T-cell (primary cell): ENCODE results near the gene MRPL20. TPM values are rescaled to one million over a fixed set of nuclear protein-coding genes. Genes with fewer than 3 reads are reported as not detected.
A peak's percentile ranks its signal among the peaks of the same experiment; 100 is the strongest.

ENCODE experiments used
- ATAC-seq, 4 experiments: fragments of 200-7000 bp in 3 of 4; fragments of 150-1000 bp in 1 of 4; cut with Tn5 transposase; replicated peaks in 1 of 4; 1 replicate in 3 of 4; 2 replicates in 1 of 4; pipeline ENCODE4 v1.10.0; 2021; ENCODE audit warnings: moderate library complexity in 3 of 4, mild to moderate bottlenecking in 2 of 4, moderate number of reproducible peaks in 1 of 4
- CTCF ChIA-PET, 2 donors: fragments of 300-600 bp; sonication (Branson Sonifier 250); formaldehyde crosslinking; loops; one replicate each; lab custom pipeline; 2022; ENCODE audit warnings: antibody characterized with exemption in 2 of 2; lab: Charles Lee
- POLR2A ChIA-PET, 2 donors: fragments of 300-600 bp; sonication (Branson Sonifier 250); formaldehyde crosslinking; loops; one replicate each; lab custom pipeline; 2022; ENCODE audit warnings: antibody characterized with exemption in 2 of 2; lab: Charles Lee
- DNase-seq, 35 experiments: peaks; one replicate each; pipeline versions ENCODE4 v3.0.0 to v3.0.0-alpha.2; 2013 to 2023
- H3K27ac ChIP-seq: one replicate; pipeline ENCODE4 v1.5.1; 2013; ENCODE audit warnings: low read length
- H3K27me3 ChIP-seq, 2 experiments: replicated peaks in 1 of 2; 1 replicate in 1 of 2; 2 replicates in 1 of 2; pipeline versions ENCODE4 v1.6.1 to v1.7.0; 2013; ENCODE audit warnings: low read length in 1 of 2, mixed read lengths in 1 of 2; ENCODE audit not compliant: control insufficient read depth in 2 of 2, insufficient read depth in 2 of 2; ENCODE audit errors: extremely low read depth in 1 of 2
- H3K36me3 ChIP-seq, 2 donors: 1 replicate in 1 of 2; 2 replicates in 1 of 2; pipeline versions ENCODE4 v1.6.1 to v1.7.0; 2013; ENCODE audit warnings: low read length in 1 of 2; ENCODE audit not compliant: control insufficient read depth in 2 of 2, insufficient read depth in 1 of 2; ENCODE audit errors: extremely low read depth in 1 of 2
- H3K4me1 ChIP-seq, 2 experiments: 1 replicate in 1 of 2; 2 replicates in 1 of 2; pipeline versions ENCODE4 v1.6.1 to v1.7.0; 2013; ENCODE audit warnings: low read length in 2 of 2, mixed read lengths in 1 of 2; ENCODE audit not compliant: insufficient read depth in 2 of 2, control insufficient read depth in 1 of 2; ENCODE audit errors: extremely low read depth in 1 of 2
- H3K4me3 ChIP-seq, 2 donors: 1 replicate in 1 of 2; 2 replicates in 1 of 2; pipeline versions ENCODE4 v1.5.1 to v1.7.0; 2013; ENCODE audit warnings: mild to moderate bottlenecking in 2 of 2, low read length in 1 of 2, moderate library complexity in 1 of 2; ENCODE audit not compliant: control insufficient read depth in 1 of 2; ENCODE audit errors: extremely low read depth in 1 of 2
- H3K9me3 ChIP-seq: 2 replicates; pipeline ENCODE4 v1.7.0; 2013
- H3K27ac Mint-ChIP-seq, 2 donors: one replicate each; pipeline ENCODE4 v1.8.0; 2020 to 2021; ENCODE audit warnings: mild to moderate bottlenecking in 2 of 2, mixed read lengths in 2 of 2
- H3K27me3 Mint-ChIP-seq, 2 donors: one replicate each; pipeline ENCODE4 v1.8.0; 2021 to 2022; ENCODE audit warnings: mixed read lengths in 2 of 2
- H3K36me3 Mint-ChIP-seq: one replicate; pipeline ENCODE4 v1.8.0; 2021; ENCODE audit warnings: mixed read lengths
- H3K4me1 Mint-ChIP-seq, 3 donors: one replicate each; pipeline ENCODE4 v1.8.0; 2020 to 2022; ENCODE audit warnings: mixed read lengths in 3 of 3, mild to moderate bottlenecking in 1 of 3
- H3K4me3 Mint-ChIP-seq, 3 donors: one replicate each; pipeline ENCODE4 v1.8.0; 2020 to 2022; ENCODE audit warnings: mild to moderate bottlenecking in 3 of 3, mixed read lengths in 3 of 3, moderate library complexity in 3 of 3
- H3K9me3 Mint-ChIP-seq, 3 donors: one replicate each; pipeline ENCODE4 v1.8.0; 2020 to 2022; ENCODE audit warnings: mixed read lengths in 3 of 3
- WGBS: methylation state at CpG from one replicate; pipeline ENCODE4 v1.1.5; 2013; ENCODE audit warnings: missing lambda C conversion rate; ENCODE audit not compliant: insufficient coverage; 5-methylcytosine and 5-hydroxymethylcytosine counted together
- total RNA-seq, 35 experiments: library from RNA in 6 of 35; stranded (reverse) in 6 of 35; fragments of 120-200 nt in 1 of 35; gene quantifications; one replicate each; pipeline versions ENCODE4 v1.2.1 to v1.2.4 and lab custom pipeline; 2013 to 2026

The MRPL20 gene
- total RNA-seq, 5 donors from 2014 or later (not counting 1 experiment from before 2014, with no cell fraction given): 106 to 123 (median 114) TPM

- ChIA-PET CTCF (interaction anchor here in 1 of 2 donors (0.7 to 1.2 kb wide), 4 partner anchors 9 to 27 kb away, joined by 3 to 8 read pairs (median 6); partner anchors contain the start of gene AURKAIP1), POLR2A (interaction anchor here in 1 of 2 donors (0.5 to 0.7 kb wide), 4 partner anchors 23 to 232 kb away, joined by 3 to 8 read pairs (median 4); partner anchors contain the start of genes AURKAIP1 and UBE2J2)
- peak overlapping the region; percentile 85 to 89 (median 86) for H3K4me3 Mint-ChIP-seq
- ATAC-seq (peak; percentile 4 to 7 (median 6)), DNase-seq (peak in 2 of 35 experiments; percentile 8 to 33)
- Histone ChIP-seq H3K4me3 (peak overlapping the region; percentile 82 to 92), H3K4me1 (peaks cover 22 to 41% of the 10 kb centered on the region in 2 experiments), H3K36me3 (peaks cover 24 to 58% of the 10 kb centered on the region in 2 donors), H3K9me3 (no peaks in the 10 kb centered on the region), H3K27me3 (no peaks in the 10 kb centered on the region), H3K27ac (peak overlapping the region; percentile 32)
- peaks cover 44 to 63% (median 51%) of the 10 kb centered on the region in 3 donors for H3K4me1 Mint-ChIP-seq
- H3K36me3 Mint-ChIP-seq: peaks cover 32% of the 10 kb centered on the region
- no peaks in the 10 kb centered on the region for H3K27me3 Mint-ChIP-seq
- under 1% methylated on average over 53 of the region's 54 CpGs for WGBS
- no peaks in the 10 kb centered on the region for H3K9me3 Mint-ChIP-seq
- peak overlapping the region; percentile 79 to 87 for H3K27ac Mint-ChIP-seq
Observed at GRCh38 chr1:1398677-1399186, 8.4 kb downstream of the MRPL20 start.

GRCh38 chr1:1397839-1398523, 9.1 kb downstream of the MRPL20 start:
- H3K27me3 Mint-ChIP-seq: no peaks in the 10 kb centered on the region
- ATAC-seq (no peak), DNase-seq (no peak)
- 50% methylated on average over 11 of the region's 19 CpGs for WGBS
- Histone ChIP-seq H3K36me3 (peaks cover 29 to 62% of the 10 kb centered on the region in 2 donors), H3K27ac (peak overlapping the region; percentile 18), H3K4me3 (peak overlapping the region; percentile 82 to 92), H3K4me1 (peaks cover 22 to 45% of the 10 kb centered on the region in 2 experiments), H3K9me3 (no peaks in the 10 kb centered on the region), H3K27me3 (no peaks in the 10 kb centered on the region)
- peak overlapping the region; percentile 85 to 88 (median 86) for H3K4me3 Mint-ChIP-seq
- POLR2A ChIA-PET: no interaction called here
- peak overlapping the region; percentile 79 to 87 for H3K27ac Mint-ChIP-seq
- peaks cover 34% of the 10 kb centered on the region for H3K36me3 Mint-ChIP-seq
- H3K4me1 Mint-ChIP-seq: peaks cover 38 to 60% (median 46%) of the 10 kb centered on the region in 3 donors
- CTCF ChIA-PET: interaction anchor here in 1 of 2 donors (0.6 kb wide), 1 partner anchor 255 kb away, joined by 3 read pairs; no protein-coding TSS in a partner anchor
- no peaks in the 10 kb centered on the region for H3K9me3 Mint-ChIP-seq

GRCh38 chr1:1395166-1395565, 11.9 kb downstream of the MRPL20 start:
- H3K9me3 Mint-ChIP-seq: no peaks in the 10 kb centered on the region
- peaks cover 30 to 41% (median 34%) of the 10 kb centered on the region in 3 donors for H3K4me1 Mint-ChIP-seq
- peaks cover 43% of the 10 kb centered on the region for H3K36me3 Mint-ChIP-seq
- DNase-seq (no peak), ATAC-seq (no peak)
- Histone ChIP-seq H3K4me3 (no peak overlapping the region), H3K9me3 (no peaks in the 10 kb centered on the region), H3K36me3 (peaks cover 32 to 66% of the 10 kb centered on the region in 2 donors), H3K4me1 (peaks cover 16 to 30% of the 10 kb centered on the region in 2 experiments), H3K27ac (no peak overlapping the region), H3K27me3 (no peaks in the 10 kb centered on the region)
- WGBS: 86% methylated on average over 1 of the region's 11 CpGs
- no peaks in the 10 kb centered on the region for H3K27me3 Mint-ChIP-seq
- H3K4me3 Mint-ChIP-seq: peak overlapping the region in 2 of 3 donors; percentile 15 to 43
- POLR2A ChIA-PET: interaction anchor here in 1 of 2 donors (0.6 kb wide), 1 partner anchor 17 kb away, joined by 5 read pairs; no protein-coding TSS in a partner anchor
- CTCF ChIA-PET: no interaction called here
- H3K27ac Mint-ChIP-seq: no peak overlapping the region

GRCh38 chr1:1394116-1394515, 13.0 kb downstream of the MRPL20 start:
- Histone ChIP-seq H3K36me3 (peaks cover 35 to 77% of the 10 kb centered on the region in 2 donors), H3K27me3 (no peaks in the 10 kb centered on the region), H3K4me1 (peaks cover 10 to 23% of the 10 kb centered on the region in 2 experiments), H3K4me3 (no peak overlapping the region), H3K9me3 (no peaks in the 10 kb centered on the region), H3K27ac (no peak overlapping the region)
- no peak overlapping the region for H3K27ac Mint-ChIP-seq
- peaks cover 22 to 33% (median 29%) of the 10 kb centered on the region in 3 donors for H3K4me1 Mint-ChIP-seq
- DNase-seq (no peak), ATAC-seq (no peak)
- H3K4me3 Mint-ChIP-seq: no peak overlapping the region
- H3K36me3 Mint-ChIP-seq: peaks cover 50% of the 10 kb centered on the region
- CTCF ChIA-PET: no interaction called here
- WGBS: 100% methylated on average over 4 of the region's 7 CpGs
- POLR2A ChIA-PET: no interaction called here
- H3K27me3 Mint-ChIP-seq: no peaks in the 10 kb centered on the region
- H3K9me3 Mint-ChIP-seq: no peaks in the 10 kb centered on the region

GRCh38 chr1:1393428-1393827, 13.7 kb downstream of the MRPL20 start:
- DNase-seq: no peak
- ATAC-seq: no peak
- H3K9me3 Mint-ChIP-seq: no peaks in the 10 kb centered on the region
- H3K27ac Mint-ChIP-seq: peak overlapping the region in 1 of 2 donors; percentile 4
- H3K4me1 ChIP-seq: peaks cover 9 to 21% of the 10 kb centered on the region in 2 experiments
- H3K27me3 Mint-ChIP-seq: no peaks in the 10 kb centered on the region
- no peak overlapping the region for H3K4me3 Mint-ChIP-seq
- no peaks in the 10 kb centered on the region for H3K27me3 ChIP-seq
- no peak overlapping the region for H3K27ac ChIP-seq
- H3K4me3 ChIP-seq: no peak overlapping the region
- ChIA-PET POLR2A (no interaction called here), CTCF (interaction anchor here in 1 of 2 donors (0.6 kb wide), 1 partner anchor 117 kb away, joined by 3 read pairs; no protein-coding TSS in a partner anchor)
- H3K36me3 Mint-ChIP-seq: peaks cover 50% of the 10 kb centered on the region
- H3K36me3 ChIP-seq: peaks cover 35 to 81% of the 10 kb centered on the region in 2 donors
- H3K4me1 Mint-ChIP-seq: peaks cover 22 to 33% (median 29%) of the 10 kb centered on the region in 3 donors
- WGBS: 94% methylated on average over 10 of the region's 11 CpGs
- H3K9me3 ChIP-seq: no peaks in the 10 kb centered on the region

- H3K4me3 Mint-ChIP-seq: no peak overlapping the region
- no peak for ATAC-seq
- no peak overlapping the region for H3K27ac ChIP-seq
- peaks cover 19 to 29% (median 25%) of the 10 kb centered on the region in 3 donors for H3K4me1 Mint-ChIP-seq
- POLR2A ChIA-PET: no interaction called here
- no peaks in the 10 kb centered on the region for H3K9me3 ChIP-seq
- no peak for DNase-seq
- H3K27me3 ChIP-seq: no peaks in the 10 kb centered on the region
- CTCF ChIA-PET: interaction anchor here in 1 of 2 donors (0.6 kb wide), 1 partner anchor 117 kb away, joined by 3 read pairs; no protein-coding TSS in a partner anchor
- no peak overlapping the region for H3K4me3 ChIP-seq
- H3K27ac Mint-ChIP-seq: no peak overlapping the region
- no peaks in the 10 kb centered on the region for H3K9me3 Mint-ChIP-seq
- H3K4me1 ChIP-seq: peaks cover 5 to 17% of the 10 kb centered on the region in 2 experiments
- 91% methylated on average over 4 of the region's 4 CpGs for WGBS
- H3K36me3 ChIP-seq: peaks cover 37 to 85% of the 10 kb centered on the region in 2 donors
- H3K27me3 Mint-ChIP-seq: no peaks in the 10 kb centered on the region
- peaks cover 53% of the 10 kb centered on the region for H3K36me3 Mint-ChIP-seq
Observed at GRCh38 chr1:1393014-1393413, 14.1 kb downstream of the MRPL20 start.
